ENCODE measurements around the gene GRIK5. TPM values are rescaled to one million over a fixed set of nuclear protein-coding genes. Genes with fewer than 3 reads are reported as not detected.

Gene GRIK5
- total RNA-seq, 4 donors from 2014 or later = 0.57 to 7.4 (median 0.89) TPM

- H3K27me3 ChIP-seq = no peaks in the 10 kb centered on the region
- H3K4me3 ChIP-seq = no peak overlapping the region
- no peak overlapping the region for H3K27ac ChIP-seq
- no peaks in the 10 kb centered on the region for H3K36me3 ChIP-seq
- no peaks in the 10 kb centered on the region for H3K9me3 ChIP-seq
- TF ChIP-seq CTCF (IDR thresholded peaks at IDR 0.05) = no peak
- TF ChIP-seq POLR2A (IDR thresholded peaks at IDR 0.05) = no peak
- H3K4me1 ChIP-seq = no peaks in the 10 kb centered on the region
- no peak for DNase-seq
Measured at GRCh38 chr19:42010245-42011126, 59.5 kb downstream of the GRIK5 start.

- Histone ChIP-seq H3K4me1 (no peaks in the 10 kb centered on the region), H3K36me3 (no peaks in the 10 kb centered on the region), H3K9me3 (no peaks in the 10 kb centered on the region), H3K27me3 (no peaks in the 10 kb centered on the region), H3K4me3 (no peak overlapping the region), H3K27ac (no peak overlapping the region)
- TF ChIP-seq CTCF (IDR thresholded peaks at IDR 0.05) (no peak), POLR2A (IDR thresholded peaks at IDR 0.05) (no peak)
- no peak for DNase-seq
Measured at GRCh38 chr19:42006569-42006968, 63.4 kb downstream of the GRIK5 start.

- H3K27ac ChIP-seq = no peak overlapping the region
- DNase-seq = no peak
- TF ChIP-seq CTCF (IDR thresholded peaks at IDR 0.05) (no peak), POLR2A (IDR thresholded peaks at IDR 0.05) (no peak)
- H3K4me3 ChIP-seq = no peak overlapping the region
- H3K9me3 ChIP-seq = no peaks in the 10 kb centered on the region
- peaks cover 0 to 2% of the 10 kb centered on the region in 2 donors for H3K27me3 ChIP-seq
- no peaks in the 10 kb centered on the region for H3K36me3 ChIP-seq
- no peaks in the 10 kb centered on the region for H3K4me1 ChIP-seq
Measured at GRCh38 chr19:42005504-42005903, 64.5 kb downstream of the GRIK5 start.

GRCh38 chr19:42003506-42004294 is 66.3 kb downstream of the GRIK5 start:
- Histone ChIP-seq H3K4me1 (peaks cover 0 to 4% (median under 1%) of the 10 kb centered on the region in 4 donors), H3K36me3 (no peaks in the 10 kb centered on the region), H3K9me3 (no peaks in the 10 kb centered on the region), H3K4me3 (no peak overlapping the region), H3K27ac (no peak overlapping the region), H3K27me3 (peaks cover 0 to 12% of the 10 kb centered on the region in 2 donors)
- TF ChIP-seq POLR2A (IDR thresholded peaks at IDR 0.05) (no peak), CTCF (IDR thresholded peaks at IDR 0.05) (no peak)
- no peak for DNase-seq

- H3K4me3 ChIP-seq = no peak overlapping the region
- no peaks in the 10 kb centered on the region for H3K9me3 ChIP-seq
- TF ChIP-seq POLR2A (IDR thresholded peaks at IDR 0.05) = no peak
- TF ChIP-seq CTCF (IDR thresholded peaks at IDR 0.05) = no peak
- H3K27ac ChIP-seq = no peak overlapping the region
- H3K27me3 ChIP-seq = peaks cover 0 to 24% of the 10 kb centered on the region in 2 donors
- H3K4me1 ChIP-seq = peaks cover 0 to 14% (median 6%) of the 10 kb centered on the region in 4 donors
- no peaks in the 10 kb centered on the region for H3K36me3 ChIP-seq
- no peak for DNase-seq
Measured at GRCh38 chr19:41999878-42000208, 70.2 kb downstream of the GRIK5 start.
